Panc1 (cell line): ENCODE measurements around the gene SPDYE2.
"Not testable (repeated sequence)": the region's sequence is repeated elsewhere in the genome, so short reads cannot be mapped to it uniquely, and the experiment has no call there.

ENCODE experiments used
- CTCF ChIP-seq: fragments of 450-650 bp; IDR thresholded peaks from 2 replicates; pipeline ENCODE4 v1.5.1; 2017; ENCODE audit warnings: mild to moderate bottlenecking
- POLR2AphosphoS5 ChIP-seq: IDR thresholded peaks from 2 replicates; pipeline ENCODE4 v1.6.1; 2012; ENCODE audit warnings: mild to moderate bottlenecking, low read depth, low read length, moderate library complexity
- REST ChIP-seq, 2 experiments: IDR thresholded peaks; 2 replicates each; pipeline ENCODE4 v1.6.1; 2011 to 2012; ENCODE audit warnings: low read depth in 2 of 2, control low read depth in 1 of 2, low read length in 1 of 2, mild to moderate bottlenecking in 1 of 2, moderate library complexity in 1 of 2; ENCODE audit not compliant: insufficient read depth in 1 of 2
- SIN3A ChIP-seq: IDR thresholded peaks from 2 replicates; pipeline ENCODE4 v1.6.1; 2012; ENCODE audit warnings: low read depth, mild to moderate bottlenecking, low read length, moderate library complexity, borderline replicate concordance; ENCODE audit not compliant: insufficient read depth
- TCF7L2 ChIP-seq: IDR thresholded peaks from 2 replicates; pipeline ENCODE4 v1.6.1; 2011; ENCODE audit warnings: mild to moderate bottlenecking, low read depth, low read length, inconsistent platforms

- TF ChIP-seq CTCF; REST (IDR thresholded peaks at IDR 0.05; ENCODE audit: insufficient read depth in 1 of 2, low read depth in 2 of 2, low read length in 1 of 2); POLR2AphosphoS5; SIN3A; TCF7L2: not testable (repeated sequence)
Observed at GRCh38 chr7:102505298-102506185, 45.5 kb upstream of the SPDYE2 start.
